Measurements from ENCODE around the gene CERS6.

CERS6 gene

GRCh38 chr2:168692132-168692744 is 236.2 kb downstream of the CERS6 start:
- no peak for DNase-seq (ENCODE audit: low read depth)
- no peak for TF ChIP-seq CTCF (IDR thresholded peaks at IDR 0.05; ENCODE audit: control insufficient read depth, extremely low read depth, insufficient read depth)
- H3K4me3 ChIP-seq (ENCODE audit: low read depth, low read length), result no peak overlapping the region

- no peak for TF ChIP-seq CTCF (IDR thresholded peaks at IDR 0.05; ENCODE audit: control insufficient read depth, extremely low read depth, insufficient read depth)
- DNase-seq (ENCODE audit: low read depth), result no peak
These were observed 238.1 kb downstream of the CERS6 start for GRCh38 chr2:168694173-168694572.

DNA sequence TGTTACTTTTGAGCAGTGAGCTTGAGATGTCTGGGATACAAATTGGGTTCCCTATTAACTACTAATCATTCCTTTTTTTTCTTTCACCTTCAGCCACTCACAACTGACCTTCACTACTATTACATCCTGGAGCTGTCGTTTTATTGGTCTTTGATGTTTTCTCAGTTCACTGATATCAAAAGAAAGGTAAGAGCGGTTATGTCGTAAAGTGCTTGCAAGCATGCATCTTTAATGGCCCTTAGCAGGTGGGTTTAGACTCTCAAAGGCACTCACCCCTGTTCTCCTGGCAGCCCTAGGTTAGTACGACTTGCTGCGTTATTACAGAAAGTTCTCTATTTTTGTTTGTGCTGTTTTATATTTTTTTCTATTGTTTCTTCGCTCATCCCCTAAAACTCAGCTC is 238.8 kb downstream of the CERS6 start:
- no peak overlapping the region for H3K4me3 ChIP-seq (ENCODE audit: low read depth, low read length)
- DNase-seq (ENCODE audit: low read depth), result no peak
- TF ChIP-seq CTCF (IDR thresholded peaks at IDR 0.05; ENCODE audit: control insufficient read depth, extremely low read depth, insufficient read depth), result no peak

More at GRCh38 chr2:168694173-168694572, 238.1 kb downstream of the CERS6 start:
- H3K4me3 ChIP-seq (ENCODE audit: low read depth, low read length), result no peak overlapping the region

- TF ChIP-seq CTCF (IDR thresholded peaks at IDR 0.05; ENCODE audit: control insufficient read depth, extremely low read depth, insufficient read depth), result peak; percentile 10; the same call in 1 of the 2 replicates
- H3K4me3 ChIP-seq (ENCODE audit: low read depth, low read length), result no peak overlapping the region
- DNase-seq (ENCODE audit: low read depth), result no peak
These were observed 241.6 kb downstream of the CERS6 start for GRCh38 chr2:168697668-168698121.

- no peak for TF ChIP-seq CTCF (IDR thresholded peaks at IDR 0.05; ENCODE audit: control insufficient read depth, extremely low read depth, insufficient read depth)
- no peak for DNase-seq (ENCODE audit: low read depth)
- no peak overlapping the region for H3K4me3 ChIP-seq (ENCODE audit: low read depth, low read length)
These were observed 242.9 kb downstream of the CERS6 start for GRCh38 chr2:168698969-168699368.

- no peak for TF ChIP-seq CTCF (IDR thresholded peaks at IDR 0.05; ENCODE audit: control insufficient read depth, extremely low read depth, insufficient read depth)
- H3K4me3 ChIP-seq (ENCODE audit: low read depth, low read length), result no peak overlapping the region
- no peak for DNase-seq (ENCODE audit: low read depth)
These were observed 243.9 kb downstream of the CERS6 start for GRCh38 chr2:168699844-168700417.
